HG03159 (cell line): ENCODE results near the gene FAM234A.
"Not testable (repeated sequence)": the region's sequence is repeated elsewhere in the genome, so short reads cannot be mapped to it uniquely, and the experiment has no call there.

Experiments used
- ATAC-seq: cut with Tn5 transposase; IDR thresholded peaks from one replicate; pipeline ENCODE4 v1.9.1; 2021; ENCODE audit warnings: mild to moderate bottlenecking, moderate library complexity; ENCODE audit not compliant: unreplicated experiment

FAM234A gene, protein sequence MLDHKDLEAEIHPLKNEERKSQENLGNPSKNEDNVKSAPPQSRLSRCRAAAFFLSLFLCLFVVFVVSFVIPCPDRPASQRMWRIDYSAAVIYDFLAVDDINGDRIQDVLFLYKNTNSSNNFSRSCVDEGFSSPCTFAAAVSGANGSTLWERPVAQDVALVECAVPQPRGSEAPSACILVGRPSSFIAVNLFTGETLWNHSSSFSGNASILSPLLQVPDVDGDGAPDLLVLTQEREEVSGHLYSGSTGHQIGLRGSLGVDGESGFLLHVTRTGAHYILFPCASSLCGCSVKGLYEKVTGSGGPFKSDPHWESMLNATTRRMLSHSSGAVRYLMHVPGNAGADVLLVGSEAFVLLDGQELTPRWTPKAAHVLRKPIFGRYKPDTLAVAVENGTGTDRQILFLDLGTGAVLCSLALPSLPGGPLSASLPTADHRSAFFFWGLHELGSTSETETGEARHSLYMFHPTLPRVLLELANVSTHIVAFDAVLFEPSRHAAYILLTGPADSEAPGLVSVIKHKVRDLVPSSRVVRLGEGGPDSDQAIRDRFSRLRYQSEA

DNA sequence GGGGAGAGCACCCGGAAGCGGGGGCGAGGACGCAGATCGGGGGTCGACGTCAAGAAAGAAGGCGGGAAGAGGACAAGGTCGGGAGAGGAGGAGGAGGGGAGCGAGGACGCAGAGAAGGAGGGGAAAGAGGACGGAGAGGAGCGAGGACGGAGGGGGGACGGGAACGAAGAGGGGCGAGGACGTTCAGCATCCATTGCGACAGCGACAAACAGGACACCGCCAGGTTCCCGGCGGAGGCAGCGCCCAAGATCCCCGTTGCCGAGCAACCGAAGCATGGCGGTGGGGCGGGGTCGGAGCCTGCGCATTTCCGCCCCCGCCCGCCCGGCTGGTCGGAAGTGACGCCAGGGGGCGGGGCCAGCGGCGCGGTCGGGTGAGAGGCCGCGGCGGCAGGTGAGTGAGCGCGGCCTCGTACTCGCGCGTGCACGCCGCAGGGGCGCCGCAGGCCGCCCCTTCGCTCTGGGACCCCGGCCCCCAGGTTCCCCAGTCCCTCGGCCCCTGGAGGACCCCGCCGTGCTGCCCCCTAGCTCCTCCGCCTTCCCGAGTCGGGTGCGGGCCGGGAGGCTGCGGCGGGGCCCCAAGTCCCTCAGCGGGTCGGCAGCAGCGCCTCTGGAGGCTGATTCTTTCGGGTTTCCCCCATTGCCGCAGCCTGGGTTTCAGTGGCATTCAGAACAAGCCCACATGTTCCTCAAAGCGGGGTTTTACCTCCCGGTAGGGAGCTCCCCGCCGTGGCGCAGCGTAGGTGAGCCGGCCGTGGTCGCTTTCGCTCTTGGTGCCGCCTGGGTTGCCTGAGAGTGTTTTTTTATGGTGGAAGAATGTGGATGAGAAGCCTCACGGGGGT lies at the start of gene FAM234A:
Gene FAM234A, plus strand, starts transcription at position 354 of the 838 bp plus-strand sequence. CDS start 19,593 bp downstream, outside the sequence.
- peak; percentile 75 for ATAC-seq

DNA sequence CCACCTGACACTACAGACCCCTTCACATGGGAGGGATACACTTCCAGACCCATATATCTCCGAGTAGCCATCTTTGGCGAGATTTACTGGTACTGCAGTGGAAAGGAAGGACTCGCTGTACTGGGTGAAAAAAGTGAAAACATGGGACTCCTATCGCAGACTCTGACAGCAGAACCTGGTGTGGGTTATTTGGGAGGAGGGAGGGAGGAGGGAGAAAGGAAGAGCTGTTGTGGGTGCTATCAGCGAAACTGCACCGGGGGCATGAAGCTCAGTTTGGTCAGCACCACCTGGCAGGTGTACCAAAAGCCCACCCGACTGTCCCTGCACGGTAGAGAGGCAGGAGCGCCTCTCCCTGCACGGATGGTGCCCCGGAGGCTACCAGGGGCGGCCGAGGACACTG lies 49.4 kb upstream of the FAM234A start:
- no peak for ATAC-seq

DNA sequence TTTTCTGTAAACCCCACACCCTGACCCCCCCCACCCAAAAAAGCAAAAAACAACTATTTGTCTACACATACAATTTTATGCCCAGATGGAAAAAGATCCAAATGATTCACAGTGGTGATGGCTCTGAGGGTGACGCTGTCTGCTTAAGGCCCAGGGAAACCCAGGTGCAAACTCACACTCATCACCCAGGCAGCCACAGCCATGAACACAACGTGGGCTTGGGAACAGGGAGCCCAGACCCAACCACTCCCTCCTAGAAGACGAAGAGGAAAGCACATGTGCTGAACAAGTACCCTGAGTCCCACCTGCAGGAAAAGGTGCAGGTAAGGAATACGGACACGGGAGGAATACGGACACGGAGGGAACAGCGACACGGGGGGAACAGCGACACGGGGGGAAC lies 48.9 kb upstream of the FAM234A start:
- no peak for ATAC-seq

DNA sequence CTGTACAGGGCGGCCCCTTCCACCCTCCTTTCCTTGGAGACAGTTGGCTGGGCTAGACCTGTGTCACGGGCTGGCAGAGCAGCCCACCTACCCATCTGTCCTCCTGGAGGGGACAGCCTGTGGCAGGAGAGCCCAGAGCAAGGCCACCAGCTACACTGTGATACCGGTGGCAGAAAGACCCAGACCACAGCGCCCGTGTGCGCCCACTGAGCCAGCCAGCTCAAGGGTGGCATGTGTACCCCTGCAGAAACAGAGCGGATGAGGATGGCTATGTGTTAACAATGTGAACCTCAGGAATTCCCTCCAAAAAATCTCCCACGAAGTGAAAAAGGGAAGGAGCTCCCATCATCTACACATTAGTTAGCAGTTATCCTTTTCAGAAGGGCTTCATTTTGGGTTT lies 47.3 kb upstream of the FAM234A start:
- ATAC-seq, result no peak

DNA sequence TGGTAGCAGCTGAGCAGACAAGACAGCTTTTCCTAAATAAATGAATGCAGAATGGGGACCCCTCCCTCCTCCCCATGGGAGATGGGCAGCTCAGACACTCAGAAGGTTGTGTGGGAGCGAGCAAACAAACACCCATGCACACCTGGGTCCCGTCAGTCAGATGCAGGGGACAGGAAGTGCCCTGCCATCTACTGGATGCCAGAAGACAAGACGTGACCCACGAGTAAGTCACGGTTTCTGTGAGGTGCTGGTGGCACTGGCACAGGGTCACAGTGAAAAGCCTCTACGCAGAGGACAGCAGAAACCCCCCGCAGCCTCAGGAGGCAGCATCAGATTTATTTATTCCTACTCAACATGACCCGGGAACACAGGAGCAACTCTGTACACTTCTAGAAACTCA lies 45.9 kb upstream of the FAM234A start:
- no peak for ATAC-seq

DNA sequence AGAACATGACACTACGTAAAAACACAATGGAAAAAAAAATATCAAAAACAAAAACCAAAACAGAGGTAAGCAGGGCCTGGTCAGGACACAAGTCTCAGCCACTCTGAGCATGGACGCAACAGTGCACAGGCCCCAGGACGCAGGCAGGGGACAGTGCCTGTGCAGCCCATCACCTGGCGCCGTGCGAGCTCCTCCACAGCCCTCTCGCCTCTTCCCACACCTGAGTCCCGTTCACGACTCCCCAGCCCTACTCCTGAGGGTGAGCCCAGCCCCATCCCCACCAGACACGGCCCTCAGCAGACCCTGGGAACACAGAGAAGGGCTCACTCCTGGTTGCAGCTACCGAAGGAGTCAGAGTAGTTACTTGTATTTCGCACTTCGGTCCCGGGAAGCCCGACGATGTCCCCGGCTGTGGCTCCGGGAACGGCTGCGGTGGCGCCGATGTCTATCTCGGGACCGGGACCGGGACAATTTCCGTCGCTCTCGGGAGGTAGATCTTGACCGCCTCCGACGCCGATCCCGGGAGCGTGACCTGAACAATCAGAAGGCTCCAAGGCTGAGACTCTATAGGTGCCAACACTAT lies 44.9 kb upstream of the FAM234A start:
- ATAC-seq, result no peak

DNA sequence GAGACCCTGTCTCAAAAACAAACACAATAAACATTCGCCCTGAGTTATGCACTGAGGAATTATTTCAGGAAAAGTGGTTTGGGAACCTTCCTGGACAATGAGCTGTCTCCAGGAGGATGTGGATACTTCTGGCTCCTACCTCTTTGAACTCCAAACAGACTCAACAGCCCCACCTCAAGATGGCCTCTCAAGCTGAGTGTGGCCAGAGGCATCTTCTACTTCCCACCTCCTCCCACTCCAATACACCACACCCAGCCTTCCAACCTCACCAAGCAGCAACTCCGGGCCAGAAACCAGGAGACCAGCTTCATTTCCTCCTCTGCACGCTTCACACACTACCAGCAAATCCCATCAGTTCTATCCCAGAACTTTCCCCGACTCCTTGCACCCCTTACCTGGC lies 42.8 kb upstream of the FAM234A start:
- ATAC-seq, result no peak

DNA sequence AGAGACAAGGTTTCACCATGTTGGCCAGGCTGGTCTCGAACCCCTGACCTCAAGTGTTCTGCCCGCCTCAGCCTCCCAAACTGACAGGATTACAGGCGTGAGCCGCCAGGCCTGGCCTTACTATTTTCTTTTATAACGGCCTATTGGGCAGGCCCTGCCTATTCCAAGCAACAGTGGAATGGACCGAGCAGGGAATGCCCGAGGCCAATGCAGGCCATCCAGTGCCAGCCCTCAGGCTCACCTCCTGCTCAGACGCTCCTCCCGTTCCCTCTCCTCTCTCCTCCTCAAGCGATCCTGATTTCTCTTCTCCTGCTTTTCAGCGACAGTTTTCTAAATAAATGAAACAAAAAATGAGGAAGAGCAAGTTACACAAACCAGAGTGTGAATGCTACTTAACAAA lies 41.9 kb upstream of the FAM234A start:
- ATAC-seq, result no peak

DNA sequence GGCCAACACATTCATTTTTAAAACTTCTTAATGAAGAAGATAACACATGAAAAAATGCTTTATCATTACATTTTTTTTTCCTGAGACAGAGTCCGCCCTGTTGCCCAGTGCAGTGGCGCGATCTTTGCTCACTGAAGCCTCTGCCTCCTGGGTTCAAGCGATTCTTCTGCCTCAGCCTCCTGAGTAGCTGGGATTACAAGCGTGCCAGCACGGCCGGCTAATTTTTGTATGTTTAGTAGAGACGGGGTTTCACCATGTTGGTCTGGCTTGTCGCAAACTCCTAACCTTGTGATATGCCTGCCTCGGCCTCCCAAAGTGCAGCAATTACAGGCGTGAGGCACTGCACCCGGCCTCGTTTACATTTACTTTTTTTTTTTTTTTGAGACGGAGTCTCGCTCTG lies 41.2 kb upstream of the FAM234A start:
- no peak for ATAC-seq

DNA sequence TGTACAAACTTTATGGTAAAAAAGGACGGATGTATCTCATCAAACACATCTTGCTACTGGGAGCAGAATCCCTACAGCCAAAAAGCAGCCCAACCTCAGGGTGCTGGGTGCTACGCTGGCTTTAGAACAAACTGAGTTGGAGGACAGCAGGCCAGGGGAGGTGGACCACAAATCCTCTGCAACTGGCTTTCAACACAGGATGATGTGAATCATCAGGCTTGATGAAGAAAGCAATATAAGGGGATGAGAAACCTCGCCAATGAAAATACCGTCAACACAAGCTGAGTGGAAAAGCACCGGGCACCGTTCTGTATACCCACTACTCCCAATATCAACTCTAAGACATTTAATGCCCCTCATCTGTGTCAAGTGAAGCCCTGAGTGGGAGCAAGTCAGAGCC lies 40.1 kb upstream of the FAM234A start:
- ATAC-seq, result no peak

DNA sequence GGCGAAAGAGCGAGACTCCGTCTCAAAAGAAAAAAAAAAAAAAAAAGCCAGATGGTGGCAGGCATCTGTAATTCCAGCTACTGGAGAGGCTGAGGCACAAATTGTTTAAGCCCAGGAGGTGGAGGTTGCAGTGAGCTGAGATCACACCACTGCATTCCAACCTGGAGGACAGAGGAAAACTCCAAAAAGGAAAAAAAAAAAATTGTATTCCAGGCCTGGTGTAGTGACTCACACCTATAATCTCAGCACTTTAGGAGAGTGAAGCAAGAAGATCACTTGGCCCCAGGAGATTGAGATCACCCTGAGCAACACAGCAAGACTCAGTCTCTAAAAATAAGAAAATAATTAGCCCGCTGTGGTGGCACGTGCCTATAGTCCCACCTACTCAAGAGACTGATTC lies 34.2 kb upstream of the FAM234A start:
- no peak for ATAC-seq

DNA sequence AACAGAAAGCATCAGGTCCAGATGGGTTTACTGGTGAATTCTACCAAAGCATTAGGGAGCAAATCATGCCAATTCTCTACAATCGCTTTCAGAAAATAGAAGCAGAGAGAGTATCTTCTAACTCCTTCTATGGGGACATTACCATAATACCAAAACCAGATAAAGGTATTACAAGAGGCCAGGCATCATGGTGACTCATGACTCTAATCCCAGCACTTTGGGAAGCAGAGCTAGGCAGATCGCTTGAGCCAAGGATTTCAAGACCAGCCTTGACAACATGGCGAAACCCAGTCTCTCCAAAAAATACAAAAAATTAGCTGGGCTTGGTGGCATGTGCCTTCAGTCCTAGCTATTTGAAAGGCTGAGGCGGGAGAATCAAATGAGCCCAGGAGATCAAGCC lies 31.4 kb upstream of the FAM234A start:
- no peak for ATAC-seq

DNA sequence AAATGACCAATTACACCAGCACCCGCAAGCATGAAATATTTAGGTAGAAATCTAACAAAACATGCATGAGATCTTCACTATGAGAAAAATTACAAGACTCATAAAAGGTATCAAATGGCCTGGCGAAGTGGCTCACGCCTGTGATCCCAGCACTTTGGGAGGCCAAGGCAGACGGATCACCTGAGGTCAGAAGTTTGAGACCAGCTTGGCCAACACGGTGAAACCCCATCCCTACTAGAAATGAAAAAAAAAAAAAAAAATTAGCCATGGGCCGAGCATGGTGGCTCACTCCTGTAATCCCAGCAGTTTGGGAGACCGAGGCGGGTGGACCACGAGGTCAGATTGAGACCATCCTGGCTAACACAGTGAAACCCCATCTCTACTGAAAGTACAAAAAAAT lies 30.6 kb upstream of the FAM234A start:
- ATAC-seq, result not testable (repeated sequence)

DNA sequence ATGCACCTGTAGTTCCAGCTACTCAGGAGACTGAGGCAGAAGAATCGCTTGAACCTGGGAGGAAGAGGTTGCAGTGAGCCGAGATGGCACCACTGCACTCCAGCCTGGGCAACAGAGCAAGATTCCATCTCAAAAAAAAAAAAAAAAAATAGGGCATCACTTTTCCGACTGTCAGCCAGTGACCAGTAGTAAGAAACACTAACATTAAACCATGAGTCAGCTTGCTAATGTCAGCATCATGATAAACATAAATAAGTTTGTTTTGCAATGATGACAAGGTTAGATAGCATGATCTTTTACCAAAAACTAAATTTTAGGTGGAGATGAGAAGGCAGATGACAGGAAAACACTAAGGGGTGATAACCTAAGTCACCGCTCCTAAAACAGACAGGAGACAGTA lies 25.3 kb upstream of the FAM234A start:
- ATAC-seq, result not testable (repeated sequence)

DNA sequence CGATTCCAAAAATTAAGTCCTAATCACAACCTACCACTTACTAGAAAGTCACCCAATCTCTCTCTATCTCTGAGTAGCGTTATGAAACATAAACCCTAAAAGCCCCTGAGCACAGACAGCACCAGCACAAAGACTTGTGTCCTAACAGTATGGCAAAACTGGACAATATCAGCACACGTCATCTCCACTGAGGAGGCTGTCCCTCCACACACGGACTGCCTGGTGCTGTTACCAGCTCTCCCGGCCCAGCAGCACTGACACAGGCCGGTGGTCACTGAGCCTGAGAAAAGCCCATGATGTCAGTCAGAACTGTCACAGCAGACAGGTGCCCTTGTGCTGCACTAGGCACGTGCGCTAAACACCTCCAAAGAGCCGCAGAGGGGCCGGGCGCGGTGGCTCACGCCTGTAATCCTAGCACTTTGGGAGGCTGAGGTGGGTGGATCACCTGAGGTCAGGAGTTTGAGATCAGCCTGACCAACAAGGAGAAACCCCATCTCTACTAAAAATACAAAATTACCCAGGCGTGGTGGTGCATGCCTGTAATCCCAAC lies 22.9 kb upstream of the FAM234A start:
- ATAC-seq, result not testable (repeated sequence)

DNA sequence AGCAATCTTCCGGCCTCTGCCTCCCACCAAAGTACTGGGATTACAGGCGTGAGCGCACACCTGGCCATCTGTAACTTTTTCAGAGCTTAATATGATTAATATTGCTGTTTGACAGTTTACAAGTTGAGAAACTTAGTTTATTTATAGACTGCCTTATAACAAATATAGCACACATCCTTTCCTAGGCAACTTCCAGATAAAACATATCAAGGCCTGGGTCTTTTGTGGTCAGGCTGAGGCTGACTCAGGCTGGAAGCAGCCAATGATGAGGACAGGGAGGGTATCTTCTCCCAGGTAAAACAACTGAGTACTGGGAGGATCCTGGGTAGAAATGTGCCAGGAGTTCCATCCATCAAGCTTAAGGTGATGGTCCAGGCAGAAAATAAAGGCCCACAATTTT lies 21.6 kb upstream of the FAM234A start:
- ATAC-seq, result no peak

DNA sequence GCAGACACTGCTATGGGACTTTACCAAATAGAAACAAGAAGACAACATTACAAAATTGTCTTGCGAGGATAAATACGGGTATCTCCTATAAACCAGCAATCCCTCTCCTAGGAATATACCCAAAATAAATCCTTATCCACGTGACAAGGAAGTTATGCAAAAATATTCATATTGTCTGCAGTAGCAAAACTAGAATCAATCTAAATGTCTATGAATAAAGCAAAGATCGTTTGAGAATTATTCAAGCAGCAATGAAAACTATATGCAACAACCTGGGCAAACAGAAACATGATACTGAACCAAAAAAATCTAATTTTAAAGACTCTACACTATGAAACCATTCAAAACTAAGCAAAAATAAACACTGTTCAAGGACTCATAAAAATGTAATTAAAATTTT lies 14.6 kb upstream of the FAM234A start:
- no peak for ATAC-seq

DNA sequence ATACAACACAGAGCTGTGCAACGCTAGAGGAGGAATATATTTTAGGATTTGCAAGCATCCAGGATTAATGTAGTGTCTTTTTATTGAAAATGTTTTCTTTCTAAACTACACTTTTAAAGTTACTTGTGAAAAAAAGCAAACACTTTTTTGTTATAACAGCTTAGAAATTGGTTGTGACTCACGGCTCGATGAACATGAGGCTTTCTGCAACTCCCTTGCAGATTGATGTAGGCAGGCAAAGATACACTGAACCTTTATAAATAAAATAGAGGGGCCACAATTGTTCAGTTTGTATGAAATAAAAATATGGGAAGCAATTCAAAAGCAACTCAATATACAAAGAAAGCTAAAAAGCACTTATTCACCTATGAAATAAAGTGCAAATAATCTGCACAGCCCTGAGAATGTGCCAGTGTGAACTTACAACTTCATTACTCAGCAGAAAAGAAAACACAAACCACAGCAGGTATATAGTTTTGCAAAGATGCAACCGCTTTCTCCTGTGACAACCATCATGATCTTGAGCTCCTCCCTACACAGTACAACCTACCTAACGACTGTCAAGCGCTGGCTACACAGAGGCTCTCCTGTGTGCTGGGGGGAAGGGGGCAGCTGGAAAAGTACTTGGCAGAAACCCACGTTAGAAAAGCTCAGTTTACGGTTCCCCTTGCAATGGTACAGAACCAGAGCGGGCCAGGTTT lies 6.3 kb upstream of the FAM234A start:
- peak; percentile 14 for ATAC-seq

DNA sequence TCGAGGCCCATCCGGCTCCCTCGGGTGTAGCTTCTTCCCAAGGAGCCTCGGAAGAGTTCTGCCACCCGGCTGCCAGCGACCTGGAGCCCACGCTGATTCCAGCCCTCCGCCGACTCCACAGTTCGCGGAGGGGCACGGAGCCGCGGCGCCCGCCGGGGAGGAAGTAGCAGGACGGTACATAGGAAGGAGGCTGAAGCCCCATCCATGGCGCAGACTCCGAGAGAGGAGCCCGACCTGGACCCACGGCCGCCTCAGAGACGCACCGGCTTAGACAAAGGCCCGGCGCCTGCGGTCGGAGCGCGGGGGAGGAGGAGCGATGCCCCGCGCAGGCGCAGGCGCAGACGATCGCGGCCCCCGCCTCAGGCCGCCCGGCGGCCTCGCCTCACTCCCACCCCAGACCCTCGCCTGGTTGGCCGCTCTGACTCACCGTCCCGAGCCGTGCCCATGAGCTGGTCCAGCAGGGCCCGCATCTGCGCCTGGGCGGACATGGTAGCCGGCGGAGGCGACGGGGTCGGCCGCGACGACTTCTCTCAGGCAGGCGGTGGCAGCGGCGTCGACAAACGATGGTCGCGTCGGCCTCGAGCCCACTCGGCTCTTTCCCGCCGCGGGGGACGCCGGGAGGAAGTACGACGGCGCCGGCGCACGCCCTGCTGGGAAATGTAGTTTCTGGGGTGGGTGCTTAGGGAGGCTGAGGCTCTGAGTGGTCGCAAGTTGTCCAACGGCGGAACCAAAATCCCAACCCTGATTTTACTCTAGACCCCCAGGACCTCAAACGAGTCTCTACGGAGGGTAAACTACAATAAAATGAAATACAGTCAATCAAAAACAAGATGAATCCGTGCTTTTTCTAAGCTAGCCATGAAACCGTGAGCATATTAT lies 5.5 kb upstream of the FAM234A start, which contains the start of gene LUC7L:
Gene LUC7L, minus strand, starts transcription at position 598 of the 879 bp plus-strand sequence. Its CDS starts 110 bp downstream, at position 488.
- peak; percentile 76 for ATAC-seq
